ENCODE measurements around the gene TNFAIP2. TPM values are rescaled to one million over a fixed set of nuclear protein-coding genes. Genes with fewer than 3 reads are reported as not detected.
A peak's percentile ranks its signal among the peaks of the same experiment; 100 is the strongest.

Gene TNFAIP2
- total RNA-seq, 1 donor from 2014 or later, result 21.9 TPM

DNA sequence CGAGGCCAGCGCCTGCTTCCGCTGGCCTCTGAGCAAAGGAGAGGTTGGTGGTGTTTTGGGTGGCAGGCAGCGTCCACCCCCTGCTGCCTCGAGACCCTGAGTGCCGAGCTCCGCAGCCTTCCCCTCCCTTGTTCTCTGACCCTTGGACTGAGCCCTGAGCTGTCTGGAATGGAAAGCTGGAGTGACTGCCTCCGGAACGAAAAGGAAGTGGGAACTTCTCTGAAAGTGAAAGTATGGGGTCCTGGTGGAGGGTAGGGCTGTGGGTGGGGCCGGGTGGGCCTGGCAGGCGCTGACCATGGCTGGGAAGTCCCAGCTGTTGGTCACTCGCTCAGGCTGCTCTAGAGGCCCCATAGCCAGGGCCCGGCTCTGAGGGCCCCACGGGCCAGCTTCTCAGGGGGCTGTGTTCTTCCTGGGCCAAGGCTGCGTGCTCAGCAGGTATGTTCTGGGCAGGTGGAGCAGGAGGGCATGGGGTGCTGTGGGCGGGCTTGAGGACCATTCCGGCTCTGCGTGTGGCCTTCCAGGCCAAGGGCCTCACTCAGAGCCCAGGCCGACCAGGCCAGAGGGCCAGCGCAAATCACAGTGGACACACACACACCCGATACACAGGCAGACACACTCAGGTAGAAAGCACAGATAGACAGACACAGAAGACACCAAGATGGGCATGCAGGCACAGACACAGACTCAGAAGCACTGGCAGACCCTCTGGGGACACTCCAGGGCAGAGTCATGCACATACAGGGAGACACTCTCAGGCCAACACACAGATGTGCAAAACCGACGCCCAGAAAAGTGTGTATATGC lies 28.7 kb upstream of the TNFAIP2 start, which contains the start of gene EXOC3L4:
TSS of gene EXOC3L4 (plus strand) at position 320 of the 804 bp plus-strand sequence. CDS start 5,495 bp downstream, outside the sequence.
- H3K4me3 ChIP-seq (ENCODE audit: low read length in 3 of 3), result peak within 1 kb of the TSS in 1 of 3 donors; percentile 41

DNA sequence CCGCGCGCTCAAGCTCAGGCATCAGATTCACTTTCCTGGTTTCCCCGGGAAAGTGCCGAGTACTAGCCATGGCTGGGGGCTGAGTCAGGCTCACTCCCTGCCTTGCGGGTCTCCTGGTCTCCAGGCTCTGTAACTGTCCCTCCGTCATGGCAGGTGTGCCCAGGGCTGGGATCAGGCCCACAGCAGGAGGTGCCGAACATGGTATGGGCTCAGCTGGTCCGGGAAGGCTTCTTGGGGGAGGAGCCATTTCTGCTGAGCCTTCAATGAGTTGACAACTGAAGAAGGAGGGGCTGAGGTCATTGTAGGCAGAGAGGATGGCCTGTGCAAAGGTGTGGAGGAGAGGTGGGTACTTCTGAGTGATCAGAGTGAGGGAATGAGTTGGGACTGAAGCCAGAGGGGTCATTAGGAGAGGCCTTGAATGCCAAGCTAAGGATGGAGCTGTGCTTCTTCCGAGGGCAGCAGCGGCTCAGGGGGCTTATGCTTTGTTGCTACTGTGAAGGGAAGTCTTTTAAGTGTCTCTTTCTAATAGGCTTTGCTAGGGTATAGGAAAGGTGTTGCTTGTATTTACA lies 28.0 kb upstream of the TNFAIP2 start:
- peak overlapping the region; percentile 28 for H3K27ac ChIP-seq (ENCODE audit: low read depth, low read length)
- no peaks in the 10 kb centered on the region for H3K9me3 ChIP-seq (ENCODE audit: control insufficient read depth in 3 of 3, low read length in 3 of 3)
- no peak overlapping the region for H3K4me3 ChIP-seq (ENCODE audit: low read length in 3 of 3)
- no peaks in the 10 kb centered on the region for H3K36me3 ChIP-seq (ENCODE audit: control insufficient read depth in 3 of 3, insufficient read depth in 3 of 3, low read length in 3 of 3)
- H3K9ac ChIP-seq (ENCODE audit: low read depth in 1 of 3, low read length in 3 of 3), result peak overlapping the region in 1 of 3 donors; percentile 57
- H3K4me1 ChIP-seq (ENCODE audit: control insufficient read depth in 3 of 3, insufficient read depth in 3 of 3, low read length in 3 of 3), result peaks cover 5 to 9% (median 7%) of the 10 kb centered on the region in 3 donors
- H3K27me3 ChIP-seq (ENCODE audit: control insufficient read depth in 3 of 3, insufficient read depth in 3 of 3, low read length in 3 of 3), result peaks cover 0 to 7% (median 3%) of the 10 kb centered on the region in 3 donors

More for the DNA sequence above, 28.7 kb upstream of the TNFAIP2 start, which contains the start of gene EXOC3L4:
- H3K27me3 ChIP-seq (ENCODE audit: control insufficient read depth in 3 of 3, insufficient read depth in 3 of 3, low read length in 3 of 3), result peaks cover 0 to 4% (median 3%) of the 10 kb centered on the region in 3 donors
- no peaks in the 10 kb centered on the region for H3K36me3 ChIP-seq (ENCODE audit: control insufficient read depth in 3 of 3, insufficient read depth in 3 of 3, low read length in 3 of 3)
- H3K9ac ChIP-seq (ENCODE audit: low read depth in 1 of 3, low read length in 3 of 3), result peak within 1 kb of the TSS in 1 of 3 donors; percentile 57
- H3K4me1 ChIP-seq (ENCODE audit: control insufficient read depth in 3 of 3, insufficient read depth in 3 of 3, low read length in 3 of 3), result peaks cover 5 to 9% (median 7%) of the 10 kb centered on the region in 3 donors
- H3K9me3 ChIP-seq (ENCODE audit: control insufficient read depth in 3 of 3, low read length in 3 of 3), result no peaks in the 10 kb centered on the region
- peak within 1 kb of the TSS; percentile 28 for H3K27ac ChIP-seq (ENCODE audit: low read depth, low read length)

DNA sequence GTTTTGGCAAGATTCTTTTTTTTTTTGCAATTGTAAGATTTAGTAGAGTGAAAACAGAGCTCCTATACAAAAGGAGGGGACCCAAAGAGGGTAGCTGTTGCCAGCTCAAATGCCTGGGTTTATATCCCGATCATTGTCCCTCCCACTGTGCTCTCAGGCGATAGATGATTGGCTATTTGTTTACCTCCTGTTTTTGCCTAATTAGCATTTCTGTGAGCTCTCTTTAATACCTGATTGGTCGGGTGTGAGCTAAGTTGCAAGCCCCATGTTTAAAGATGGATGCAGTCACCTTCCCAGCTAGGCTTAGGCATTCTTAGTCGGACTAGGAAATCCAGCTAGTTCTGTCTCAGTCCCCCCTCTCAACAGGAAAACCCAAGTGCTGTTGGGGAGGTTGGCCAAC lies 26.9 kb upstream of the TNFAIP2 start:
- Histone ChIP-seq H3K27me3 (ENCODE audit: control insufficient read depth in 3 of 3, insufficient read depth in 3 of 3, low read length in 3 of 3) (peaks cover 2 to 12% (median 3%) of the 10 kb centered on the region in 3 donors), H3K9ac (ENCODE audit: low read depth in 1 of 3, low read length in 3 of 3) (no peak overlapping the region), H3K4me3 (ENCODE audit: low read length in 3 of 3) (no peak overlapping the region), H3K9me3 (ENCODE audit: control insufficient read depth in 3 of 3, low read length in 3 of 3) (no peaks in the 10 kb centered on the region), H3K27ac (ENCODE audit: low read depth, low read length) (no peak overlapping the region), H3K4me1 (ENCODE audit: control insufficient read depth in 3 of 3, insufficient read depth in 3 of 3, low read length in 3 of 3) (peaks cover 0 to 4% (median 3%) of the 10 kb centered on the region in 3 donors), H3K36me3 (ENCODE audit: control insufficient read depth in 3 of 3, insufficient read depth in 3 of 3, low read length in 3 of 3) (no peaks in the 10 kb centered on the region)

GRCh38 chr14:103097244-103097993 lies 25.8 kb upstream of the TNFAIP2 start:
- Histone ChIP-seq H3K27ac (ENCODE audit: low read depth, low read length) (no peak overlapping the region), H3K4me3 (ENCODE audit: low read length in 3 of 3) (no peak overlapping the region), H3K9ac (ENCODE audit: low read depth in 1 of 3, low read length in 3 of 3) (no peak overlapping the region), H3K4me1 (ENCODE audit: control insufficient read depth in 3 of 3, insufficient read depth in 3 of 3, low read length in 3 of 3) (peaks cover 0 to 3% (median 0%) of the 10 kb centered on the region in 3 donors), H3K9me3 (ENCODE audit: control insufficient read depth in 3 of 3, low read length in 3 of 3) (no peaks in the 10 kb centered on the region), H3K27me3 (ENCODE audit: control insufficient read depth in 3 of 3, insufficient read depth in 3 of 3, low read length in 3 of 3) (peaks cover 13 to 21% (median 14%) of the 10 kb centered on the region in 3 donors), H3K36me3 (ENCODE audit: control insufficient read depth in 3 of 3, insufficient read depth in 3 of 3, low read length in 3 of 3) (no peaks in the 10 kb centered on the region)

- Histone ChIP-seq H3K4me3 (ENCODE audit: low read length in 3 of 3) (no peak overlapping the region), H3K27ac (ENCODE audit: low read depth, low read length) (no peak overlapping the region), H3K9me3 (ENCODE audit: control insufficient read depth in 3 of 3, low read length in 3 of 3) (no peaks in the 10 kb centered on the region), H3K4me1 (ENCODE audit: control insufficient read depth in 3 of 3, insufficient read depth in 3 of 3, low read length in 3 of 3) (peaks cover 0 to 5% (median 1%) of the 10 kb centered on the region in 3 donors), H3K36me3 (ENCODE audit: control insufficient read depth in 3 of 3, insufficient read depth in 3 of 3, low read length in 3 of 3) (no peaks in the 10 kb centered on the region), H3K9ac (ENCODE audit: low read depth in 1 of 3, low read length in 3 of 3) (no peak overlapping the region), H3K27me3 (ENCODE audit: control insufficient read depth in 3 of 3, insufficient read depth in 3 of 3, low read length in 3 of 3) (peaks cover 20 to 30% (median 21%) of the 10 kb centered on the region in 3 donors)
Observed at GRCh38 chr14:103097994-103098957, 25.0 kb upstream of the TNFAIP2 start.

DNA sequence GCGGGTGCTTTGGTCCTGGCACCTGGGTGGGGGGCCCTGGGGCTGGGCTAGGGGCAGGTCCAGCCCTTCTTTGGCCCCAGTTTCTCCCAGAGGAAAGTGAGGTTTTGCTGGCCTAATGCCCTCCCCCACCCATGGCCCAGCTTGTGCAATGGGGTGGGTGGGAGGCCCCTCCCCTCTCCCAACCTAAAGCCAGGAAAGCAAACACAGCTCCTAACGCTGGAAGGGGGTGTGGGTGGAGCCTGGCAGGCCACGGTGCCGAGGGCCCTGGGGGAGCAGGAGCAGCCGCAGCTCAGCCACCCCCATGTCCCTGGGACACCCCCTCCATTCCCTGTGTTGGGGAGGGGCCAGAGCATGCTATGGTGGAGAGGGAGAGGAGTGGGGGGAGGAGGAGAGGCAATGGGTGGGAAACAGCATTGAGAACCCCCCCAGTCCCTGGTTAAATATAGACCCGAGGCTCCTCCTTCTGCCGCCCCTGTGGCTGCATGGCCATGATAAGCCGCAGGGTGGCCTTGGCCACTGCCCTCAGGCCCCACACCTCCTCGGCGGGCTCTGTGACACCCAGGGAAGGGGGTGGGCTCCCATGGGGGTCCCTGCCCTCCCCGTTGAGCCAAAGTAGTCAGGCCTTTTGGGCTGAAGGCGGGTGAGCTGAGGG lies 24.1 kb upstream of the TNFAIP2 start:
- peaks cover 27 to 38% (median 30%) of the 10 kb centered on the region in 3 donors for H3K27me3 ChIP-seq (ENCODE audit: control insufficient read depth in 3 of 3, insufficient read depth in 3 of 3, low read length in 3 of 3)
- H3K27ac ChIP-seq (ENCODE audit: low read depth, low read length), result no peak overlapping the region
- H3K9me3 ChIP-seq (ENCODE audit: control insufficient read depth in 3 of 3, low read length in 3 of 3), result no peaks in the 10 kb centered on the region
- H3K9ac ChIP-seq (ENCODE audit: low read depth in 1 of 3, low read length in 3 of 3), result no peak overlapping the region
- H3K4me3 ChIP-seq (ENCODE audit: low read length in 3 of 3), result no peak overlapping the region
- peaks cover 0 to 10% (median 8%) of the 10 kb centered on the region in 3 donors for H3K4me1 ChIP-seq (ENCODE audit: control insufficient read depth in 3 of 3, insufficient read depth in 3 of 3, low read length in 3 of 3)
- no peaks in the 10 kb centered on the region for H3K36me3 ChIP-seq (ENCODE audit: control insufficient read depth in 3 of 3, insufficient read depth in 3 of 3, low read length in 3 of 3)

- Histone ChIP-seq H3K36me3 (ENCODE audit: control insufficient read depth in 3 of 3, insufficient read depth in 3 of 3, low read length in 3 of 3) (no peaks in the 10 kb centered on the region), H3K9ac (ENCODE audit: low read depth in 1 of 3, low read length in 3 of 3) (no peak overlapping the region), H3K4me1 (ENCODE audit: control insufficient read depth in 3 of 3, insufficient read depth in 3 of 3, low read length in 3 of 3) (peaks cover 0 to 13% (median 11%) of the 10 kb centered on the region in 3 donors), H3K27ac (ENCODE audit: low read depth, low read length) (no peak overlapping the region), H3K27me3 (ENCODE audit: control insufficient read depth in 3 of 3, insufficient read depth in 3 of 3, low read length in 3 of 3) (peaks cover 33 to 44% (median 36%) of the 10 kb centered on the region in 3 donors), H3K9me3 (ENCODE audit: control insufficient read depth in 3 of 3, low read length in 3 of 3) (no peaks in the 10 kb centered on the region), H3K4me3 (ENCODE audit: low read length in 3 of 3) (no peak overlapping the region)
Observed at GRCh38 chr14:103099733-103100280, 23.5 kb upstream of the TNFAIP2 start.

DNA sequence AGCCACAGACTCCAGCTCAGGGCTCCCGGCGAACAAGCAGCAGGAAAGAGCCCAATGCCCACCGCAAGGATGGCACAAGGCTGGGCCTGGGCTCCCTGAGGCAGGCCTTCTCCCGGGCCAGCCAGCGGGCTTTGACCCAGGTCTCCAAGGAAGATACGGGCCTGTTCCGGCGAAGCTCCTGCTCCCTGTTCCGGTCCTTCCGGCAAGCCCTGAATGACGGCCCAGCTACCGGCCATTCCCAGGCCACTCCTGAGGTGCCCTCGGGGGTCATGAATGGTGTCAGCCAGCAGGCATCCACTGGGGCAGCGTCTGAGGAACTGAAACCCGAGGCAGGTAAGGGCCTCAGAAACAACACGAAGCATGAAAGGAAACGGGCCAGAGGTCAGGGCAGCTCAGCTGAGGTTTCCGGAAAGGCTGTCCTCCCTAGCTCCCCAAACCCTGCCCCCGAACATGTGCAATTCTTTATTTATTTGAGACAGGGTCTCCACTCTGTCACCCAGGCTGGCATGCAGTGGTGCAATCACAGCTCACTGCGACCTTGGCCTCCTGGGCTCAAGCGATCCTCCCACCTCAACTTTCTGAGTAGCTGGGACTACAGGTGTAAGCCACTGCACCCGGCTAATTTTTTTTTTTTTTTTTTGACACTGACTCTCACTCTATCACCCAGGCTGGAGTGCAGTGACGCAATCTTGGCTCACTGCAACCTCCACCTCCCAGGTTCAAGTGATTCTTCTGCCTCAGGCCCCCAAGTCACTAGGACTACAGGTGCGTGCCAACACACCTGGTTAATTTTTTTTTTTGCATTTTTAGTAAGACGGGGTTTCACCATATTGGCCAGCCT lies 22.8 kb upstream of the TNFAIP2 start:
- Histone ChIP-seq H3K27ac (ENCODE audit: low read depth, low read length) (no peak overlapping the region), H3K36me3 (ENCODE audit: control insufficient read depth in 3 of 3, insufficient read depth in 3 of 3, low read length in 3 of 3) (no peaks in the 10 kb centered on the region), H3K9ac (ENCODE audit: low read depth in 1 of 3, low read length in 3 of 3) (no peak overlapping the region), H3K4me3 (ENCODE audit: low read length in 3 of 3) (no peak overlapping the region), H3K4me1 (ENCODE audit: control insufficient read depth in 3 of 3, insufficient read depth in 3 of 3, low read length in 3 of 3) (peaks cover 6 to 19% (median 17%) of the 10 kb centered on the region in 3 donors), H3K9me3 (ENCODE audit: control insufficient read depth in 3 of 3, low read length in 3 of 3) (no peaks in the 10 kb centered on the region), H3K27me3 (ENCODE audit: control insufficient read depth in 3 of 3, insufficient read depth in 3 of 3, low read length in 3 of 3) (peaks cover 34 to 45% (median 36%) of the 10 kb centered on the region in 3 donors)
